GM18508 (cell line): ENCODE measurements around the gene NME7.
"Not testable (repeated sequence)": the region's sequence is repeated elsewhere in the genome, so short reads cannot be mapped to it uniquely, and the experiment has no call there.

ENCODE experiments used
- ATAC-seq: cut with Tn5 transposase; IDR thresholded peaks from one replicate; pipeline ENCODE4 v1.9.1; 2021; ENCODE audit warnings: moderate number of reproducible peaks; ENCODE audit not compliant: insufficient read depth, unreplicated experiment

Gene NME7

DNA sequence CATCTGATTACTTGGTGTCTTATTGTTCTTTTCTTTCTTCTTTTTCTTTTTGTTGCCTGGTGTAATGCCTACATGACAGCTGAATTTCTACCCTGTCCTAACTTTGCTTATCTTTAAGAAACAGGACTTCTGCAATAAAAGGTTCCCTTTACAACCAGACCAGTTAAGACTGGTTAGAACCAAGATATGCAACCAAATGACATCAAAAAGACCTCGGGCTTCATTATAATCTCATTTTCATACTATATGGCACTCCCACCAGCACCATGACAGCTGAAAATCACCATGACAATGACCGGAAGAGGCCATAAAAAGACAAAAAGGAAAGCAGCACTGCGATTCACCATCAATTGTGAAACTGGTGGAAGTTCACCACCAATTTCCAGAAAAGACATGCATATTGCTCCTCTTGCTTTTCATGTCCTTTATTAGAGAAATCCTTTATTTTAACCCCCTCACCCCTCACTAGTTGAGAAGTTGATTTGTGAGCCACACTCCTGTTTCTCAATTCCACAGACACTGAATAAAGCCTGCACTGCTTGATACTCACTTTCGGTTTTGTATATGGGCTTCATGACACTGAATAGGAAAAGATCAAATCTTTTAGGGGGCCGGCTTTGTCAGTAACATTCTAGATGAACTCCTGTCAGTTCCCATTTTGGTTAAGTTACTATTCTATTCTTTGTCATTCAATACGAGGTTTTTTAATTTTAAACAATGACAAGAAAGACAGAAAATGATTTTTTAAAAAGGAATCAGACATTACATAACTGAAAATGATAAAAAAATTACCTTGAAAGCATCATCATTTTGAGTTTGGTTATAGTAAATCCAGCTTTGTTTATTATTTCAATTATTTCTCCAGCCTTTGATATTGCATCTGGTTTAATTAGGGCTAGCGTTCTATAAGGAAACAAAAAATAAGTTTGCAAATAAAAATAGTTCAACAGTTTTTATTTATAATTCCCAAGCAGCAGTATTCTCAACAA is 58.1 kb downstream of the NME7 start:
- ATAC-seq: no peak

DNA sequence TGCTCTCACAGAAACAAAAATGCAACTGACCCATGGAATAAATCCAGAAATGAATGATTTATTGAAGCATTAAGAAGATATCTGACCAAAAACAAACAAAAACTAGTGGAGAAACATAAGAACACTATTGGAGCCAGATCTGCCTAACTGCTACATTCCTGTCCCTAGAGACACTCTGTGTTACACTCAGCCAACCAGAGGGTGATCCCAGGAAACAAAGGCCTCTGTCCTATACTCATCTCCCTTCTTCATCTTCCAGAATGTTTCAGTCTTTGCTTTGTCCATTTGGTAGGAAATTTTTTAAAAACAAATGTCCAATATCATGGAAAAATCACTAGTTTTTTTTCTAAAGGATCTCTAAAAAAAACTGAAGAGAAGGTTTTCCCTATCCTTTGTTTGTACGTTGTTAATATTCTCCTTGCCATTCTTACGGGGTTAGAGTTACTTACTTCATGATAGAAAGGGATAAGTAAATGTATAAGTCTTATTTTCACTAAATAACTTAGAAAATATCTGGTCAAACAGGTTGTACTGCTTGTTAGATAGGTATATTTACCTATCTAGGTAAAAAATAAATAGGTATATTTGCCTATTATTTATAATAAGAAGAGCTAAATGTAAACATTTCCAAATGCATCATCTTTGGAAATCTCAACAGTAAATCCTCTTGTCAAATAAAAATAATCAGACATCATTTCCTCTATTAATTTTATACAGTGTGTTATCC is 59.1 kb downstream of the NME7 start:
- ATAC-seq: no peak

DNA sequence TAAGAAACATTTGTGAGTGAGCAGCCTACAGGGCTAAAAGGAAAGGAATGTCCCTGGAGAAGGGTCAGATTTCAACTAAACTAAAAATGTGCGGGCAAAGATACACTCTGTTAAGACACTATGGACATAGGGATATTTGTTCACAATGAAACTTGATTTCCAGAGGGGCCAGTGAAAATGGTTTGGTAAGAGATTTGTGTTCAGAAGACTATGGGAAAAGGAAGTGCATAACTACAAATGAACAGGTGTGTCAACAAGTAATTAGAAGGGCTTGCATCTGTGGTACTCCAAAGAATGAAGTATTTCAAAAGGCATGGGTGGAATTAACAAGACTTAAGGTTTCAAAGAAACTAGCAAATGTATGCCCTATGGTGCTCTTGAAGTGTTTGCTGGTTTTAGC is 60.4 kb downstream of the NME7 start:
- no peak for ATAC-seq

DNA sequence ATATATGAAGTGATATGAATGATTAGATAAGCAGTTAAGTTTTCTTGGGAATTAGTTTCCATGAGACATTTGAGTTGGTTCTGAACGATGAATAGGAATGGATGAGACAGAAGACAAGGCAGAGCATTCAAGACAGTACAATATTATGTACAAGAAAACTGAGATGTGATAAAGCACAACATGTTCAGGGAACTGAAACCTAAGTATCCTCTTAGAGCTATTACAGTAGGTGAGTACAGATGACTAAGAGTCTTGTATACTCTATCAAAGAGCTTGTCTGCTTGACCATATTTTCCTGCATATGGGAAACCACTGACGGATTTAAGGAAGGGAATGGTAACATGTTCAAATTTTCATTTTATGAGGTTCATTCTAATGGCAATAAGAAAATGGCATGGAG is 61.6 kb downstream of the NME7 start:
- no peak for ATAC-seq

DNA sequence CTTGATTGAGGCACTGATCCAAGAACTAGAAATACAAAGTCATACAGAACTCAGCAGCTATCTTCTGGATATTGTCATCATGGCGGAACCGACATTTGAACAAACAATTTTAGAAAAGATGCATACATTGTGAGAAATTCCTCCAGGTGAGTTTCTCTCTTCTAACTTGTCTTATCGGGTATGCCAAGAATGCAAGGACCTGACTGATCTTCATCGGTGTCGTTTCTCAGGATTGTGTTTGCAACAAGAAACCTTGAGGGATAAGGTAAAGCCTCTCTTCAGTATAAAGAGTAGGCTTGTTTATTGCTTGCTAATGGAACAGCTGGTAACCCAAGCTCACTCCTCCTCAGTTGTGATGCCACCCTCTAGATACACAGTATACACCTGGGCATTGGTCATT is 62.2 kb downstream of the NME7 start:
- no peak for ATAC-seq

DNA sequence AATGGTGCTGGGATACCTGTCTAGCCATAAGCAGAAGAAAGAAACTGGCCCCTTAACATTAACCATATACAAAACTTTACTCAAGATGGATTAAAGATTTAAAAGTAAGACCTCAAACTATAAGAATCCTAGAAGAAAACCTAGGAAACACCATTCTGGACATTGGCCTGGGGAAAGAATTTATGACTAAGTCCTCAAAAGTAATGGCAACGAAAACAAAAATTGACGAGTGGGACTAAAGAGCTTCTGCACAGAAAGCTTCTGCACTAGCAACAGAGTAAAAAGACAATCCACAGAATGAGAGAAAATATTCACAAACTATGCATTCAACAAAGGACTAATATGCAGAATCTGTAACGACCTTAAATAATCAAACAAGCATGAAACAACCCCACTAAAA is 66.7 kb downstream of the NME7 start:
- no peak for ATAC-seq

DNA sequence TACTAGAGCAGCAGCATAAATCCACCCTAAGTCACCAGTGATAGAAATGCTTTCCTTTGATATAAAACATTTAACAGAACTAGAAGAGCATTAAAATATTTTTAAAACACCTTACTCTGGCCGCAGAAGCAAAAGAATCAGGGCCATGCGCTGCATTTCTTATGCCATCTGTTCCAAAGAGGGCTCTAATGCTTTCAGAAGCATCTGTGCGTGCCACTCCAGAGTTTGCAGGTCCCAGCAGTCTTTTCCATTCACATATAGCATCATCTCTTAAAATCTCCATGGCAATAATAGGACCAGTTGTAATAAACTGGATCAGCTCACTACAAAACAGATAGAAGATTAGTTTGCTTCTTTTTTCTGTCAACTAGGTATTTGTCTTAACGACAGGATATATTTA is 69.2 kb downstream of the NME7 start:
- no peak for ATAC-seq

DNA sequence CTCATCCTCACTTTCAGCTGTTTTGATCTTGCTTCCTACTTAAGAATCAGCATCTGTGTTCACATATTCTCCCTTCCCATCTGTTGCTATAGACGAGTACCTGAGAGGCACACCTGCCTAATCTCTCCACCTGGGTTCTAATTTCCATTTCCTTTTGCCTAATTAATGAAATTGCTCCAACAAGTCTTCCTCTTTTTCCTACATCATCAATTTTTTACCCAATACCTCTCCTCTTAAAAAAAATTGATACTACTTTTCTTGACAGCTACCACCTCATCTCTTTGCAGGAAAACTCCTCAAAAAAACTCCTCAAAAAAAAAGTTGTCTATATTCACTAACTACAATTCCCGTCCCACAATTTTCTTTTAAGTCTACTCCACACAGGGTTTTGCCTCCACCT is 71.8 kb downstream of the NME7 start:
- ATAC-seq: no peak

DNA sequence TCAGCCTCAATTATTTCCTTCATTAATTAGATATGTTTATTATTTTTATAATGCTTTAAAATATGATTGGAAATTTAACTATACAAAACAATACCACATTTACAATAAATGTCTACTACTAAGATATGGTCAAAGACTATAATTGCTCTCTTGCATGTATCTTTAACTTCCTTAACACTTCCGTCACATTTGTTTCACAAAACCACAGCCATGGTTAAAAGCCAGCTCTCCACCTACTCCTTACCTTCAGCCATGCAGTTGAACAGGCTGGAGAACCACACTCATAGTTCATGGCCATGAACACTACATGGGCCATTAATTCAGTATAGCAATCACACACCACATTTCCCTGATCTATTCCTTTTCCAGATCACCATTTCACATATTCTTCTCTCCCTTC is 72.2 kb downstream of the NME7 start:
- no peak for ATAC-seq

DNA sequence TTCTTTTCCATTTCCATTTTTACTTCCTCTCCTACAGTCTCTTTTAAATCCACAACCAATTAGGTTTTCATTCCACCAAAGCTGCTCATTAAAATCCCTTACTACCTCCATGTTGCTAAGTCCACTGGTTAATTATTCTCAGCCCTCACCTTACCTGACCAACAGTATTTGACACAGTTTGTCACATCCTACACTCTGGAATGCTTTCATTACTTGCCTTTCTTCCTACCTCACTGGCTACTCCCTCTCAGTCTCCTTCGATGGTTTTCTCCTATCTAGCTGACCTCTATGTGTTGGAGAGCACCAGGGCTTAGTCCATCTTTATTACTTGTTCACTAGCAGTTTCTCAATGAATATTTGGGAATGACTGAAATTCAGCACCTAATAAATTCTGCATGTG is 78.6 kb downstream of the NME7 start:
- no peak for ATAC-seq

DNA sequence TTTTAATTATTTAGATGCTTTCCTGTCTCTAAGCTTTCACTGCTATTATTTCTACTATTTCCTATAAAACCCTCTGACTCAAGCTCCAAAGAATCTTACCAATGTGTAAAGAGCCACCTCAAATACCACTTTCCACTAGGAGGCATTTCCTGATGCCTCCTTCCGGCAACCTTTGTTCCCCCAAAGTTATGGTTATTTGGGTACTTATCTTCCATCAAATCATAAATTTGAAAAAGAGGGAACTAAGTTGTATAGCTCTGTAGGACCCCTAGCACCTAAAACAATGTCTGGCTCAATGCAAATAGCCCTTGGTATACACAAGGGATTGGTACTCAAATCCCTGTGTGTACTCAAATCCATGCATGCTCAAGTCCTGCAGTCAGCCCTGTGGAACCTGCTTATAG is 79.6 kb downstream of the NME7 start:
- no peak for ATAC-seq

DNA sequence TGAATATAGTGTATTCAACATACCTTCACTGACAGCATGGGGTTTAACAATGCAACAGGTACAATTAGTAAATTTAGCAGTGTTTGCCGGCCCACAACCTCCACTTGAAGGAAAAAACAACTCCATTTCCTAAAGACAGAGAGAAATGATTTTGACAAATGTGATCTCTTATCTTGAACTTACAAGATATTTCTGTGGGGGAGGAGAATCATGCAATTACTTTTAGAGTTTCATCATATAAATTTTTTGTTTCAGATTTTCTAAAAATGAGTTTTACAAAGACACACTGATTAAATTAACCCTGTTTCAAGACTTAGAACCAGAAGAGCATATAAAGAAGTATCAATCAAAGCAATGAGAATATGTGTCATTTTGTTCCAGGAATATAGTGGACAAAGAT is 80.3 kb downstream of the NME7 start:
- no peak for ATAC-seq

DNA sequence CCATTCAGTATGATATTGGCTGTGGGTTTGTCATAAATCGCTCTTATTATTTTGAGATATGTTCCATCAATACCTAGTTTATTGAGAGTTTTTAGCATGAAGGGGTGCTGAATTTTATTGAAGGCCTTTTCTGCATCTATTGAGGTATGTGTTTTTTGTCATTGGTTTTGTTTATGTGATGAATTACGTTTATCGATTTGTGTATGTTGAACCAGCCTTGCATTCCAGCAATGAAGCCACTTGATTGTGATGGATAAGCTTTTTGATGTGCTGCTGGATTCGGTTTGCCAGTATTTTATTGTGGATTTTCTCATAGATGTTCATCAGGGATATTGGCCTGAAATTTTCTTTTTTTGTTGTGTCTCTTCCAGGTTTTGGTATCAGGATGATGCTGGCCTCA is 86.0 kb downstream of the NME7 start:
- ATAC-seq: not testable (repeated sequence)

DNA sequence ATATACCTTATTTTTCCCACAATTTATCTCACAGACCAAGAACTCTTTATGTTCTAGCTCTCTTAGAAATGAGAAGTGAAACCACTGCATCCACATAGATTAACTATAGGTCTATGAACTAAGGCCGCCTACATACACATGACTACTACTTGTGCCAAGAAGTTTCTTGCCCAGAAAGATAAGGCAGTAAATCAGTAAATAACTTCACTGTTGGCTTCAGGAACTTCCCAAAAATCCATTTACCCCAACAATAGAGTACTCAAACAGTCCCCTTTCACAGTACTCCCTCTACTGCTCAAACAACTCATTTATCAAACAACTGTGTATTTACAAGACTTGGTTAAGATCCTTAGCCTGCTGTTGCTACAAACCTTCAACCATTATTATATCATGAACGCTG is 96.5 kb downstream of the NME7 start:
- ATAC-seq: no peak

DNA sequence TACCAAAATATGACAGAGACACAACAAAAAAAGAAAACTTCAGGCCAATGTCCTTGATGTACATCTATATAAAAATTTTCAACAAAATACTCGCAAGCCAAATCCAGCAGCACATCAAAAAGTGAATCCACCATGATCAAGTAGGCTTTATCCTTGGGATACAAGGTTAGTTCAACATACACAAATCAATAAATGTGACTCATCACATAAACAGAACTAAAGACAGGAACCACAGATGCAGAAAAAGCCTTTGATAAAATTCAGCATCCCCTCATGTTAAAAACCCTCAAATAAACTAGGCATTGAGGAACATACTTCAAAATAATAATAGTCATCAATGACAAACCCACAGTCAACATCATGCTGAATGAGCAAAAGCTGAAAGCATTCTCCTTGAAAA is 101.5 kb downstream of the NME7 start:
- no peak for ATAC-seq

DNA sequence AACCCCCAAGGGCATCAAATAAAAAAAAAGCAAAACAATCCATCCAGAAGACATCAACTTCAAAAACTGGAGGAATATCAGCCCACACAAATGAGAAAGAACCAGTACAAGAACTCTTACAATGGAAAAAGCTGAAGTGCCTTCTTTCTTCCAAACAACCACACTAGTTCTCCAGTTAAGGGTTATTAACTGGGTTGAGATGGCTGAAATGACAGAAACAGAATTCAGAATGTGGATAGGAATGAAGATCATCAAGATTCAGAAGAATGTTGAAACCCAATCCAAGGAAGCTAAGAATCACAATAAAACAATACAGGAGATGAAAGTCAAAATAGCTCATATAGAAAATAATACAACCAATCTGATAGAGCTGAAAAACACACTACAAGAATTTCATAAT is 104.5 kb downstream of the NME7 start:
- ATAC-seq: no peak

DNA sequence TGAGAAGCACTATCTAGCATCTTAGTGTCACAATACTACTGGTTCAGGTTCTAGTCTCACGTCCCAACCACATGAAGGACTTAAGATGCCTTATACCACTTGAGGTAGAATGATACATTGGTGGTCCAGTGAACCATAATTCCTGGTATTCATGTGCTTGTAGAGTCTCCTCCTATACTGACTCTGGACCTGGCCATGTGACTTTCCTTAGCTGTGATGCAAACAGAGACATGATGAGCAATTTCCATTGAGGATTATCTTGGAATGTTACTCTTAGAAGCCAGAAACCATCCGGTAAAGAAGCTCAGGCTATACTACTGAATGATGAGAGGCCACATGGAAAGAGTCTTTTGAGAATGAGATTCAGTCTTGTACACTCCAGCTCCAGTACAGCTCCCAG is 105.7 kb downstream of the NME7 start:
- no peak for ATAC-seq

DNA sequence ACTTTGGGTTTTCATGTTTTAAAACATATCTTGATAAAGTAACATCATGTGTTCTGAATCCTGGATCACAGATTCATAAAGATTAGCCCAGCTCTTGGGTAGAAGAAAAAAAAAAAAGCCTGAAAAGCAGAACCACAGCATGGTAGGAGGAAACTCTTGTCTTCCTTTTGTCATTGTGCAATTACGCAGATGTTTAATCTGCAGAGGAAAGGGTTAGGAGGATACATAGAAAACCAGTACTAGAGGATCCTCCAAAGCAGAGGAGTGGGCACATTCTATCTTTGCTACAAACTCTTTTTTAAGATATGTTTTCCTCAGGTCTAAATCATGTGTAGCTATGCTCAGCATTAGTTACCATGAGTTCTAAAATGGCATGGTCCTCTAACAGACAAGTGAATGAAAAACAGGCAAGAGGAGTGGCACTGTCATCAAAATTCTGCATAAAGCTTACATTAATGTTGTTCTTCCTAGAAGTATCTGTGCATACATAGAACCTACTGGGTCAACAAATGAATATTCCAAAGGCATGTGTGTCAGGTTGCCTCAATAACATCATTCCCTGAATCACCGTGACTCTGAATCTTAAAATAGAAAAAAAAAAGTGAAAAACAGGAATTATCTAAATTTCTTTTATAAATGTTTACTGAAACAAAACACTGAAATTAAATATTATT is 107.0 kb downstream of the NME7 start:
- no peak for ATAC-seq

DNA sequence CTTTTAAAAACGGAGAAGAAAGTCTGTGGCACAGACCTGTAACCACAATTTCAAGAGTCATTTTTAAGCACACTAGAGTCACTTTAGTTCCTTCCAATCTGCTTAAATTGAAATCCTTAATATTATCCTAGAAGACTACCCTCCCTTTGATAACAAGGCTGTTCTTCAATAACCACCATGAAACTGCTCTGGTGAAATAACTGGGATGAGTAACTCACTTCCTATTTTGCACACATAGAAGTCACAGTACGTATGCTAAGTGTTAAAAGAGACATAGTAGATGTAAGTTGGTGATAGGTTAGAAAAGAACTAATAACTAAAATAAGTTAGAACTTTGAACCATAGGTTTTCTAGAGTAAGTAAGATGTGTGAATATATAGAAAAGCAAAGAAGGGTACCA is 107.8 kb downstream of the NME7 start:
- no peak for ATAC-seq

DNA sequence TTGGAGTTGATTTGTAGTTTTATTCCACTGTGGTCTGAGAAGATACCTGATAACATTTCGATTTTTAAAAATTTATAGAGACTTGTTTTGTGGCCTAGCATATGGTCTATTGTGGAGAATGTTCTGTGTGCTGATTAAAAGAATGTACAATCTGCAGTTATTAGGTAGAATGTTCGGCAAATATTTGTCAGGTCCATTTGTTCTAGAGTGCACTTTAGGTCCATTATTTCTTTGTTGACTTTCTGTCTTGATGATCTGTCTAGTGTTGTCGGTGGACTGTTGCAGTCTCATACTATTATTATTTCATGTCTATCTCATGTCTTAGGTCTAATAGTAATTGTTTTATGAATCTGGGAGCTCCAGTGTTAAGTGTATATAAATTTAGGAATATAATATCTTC is 116.8 kb downstream of the NME7 start:
- no peak for ATAC-seq

DNA sequence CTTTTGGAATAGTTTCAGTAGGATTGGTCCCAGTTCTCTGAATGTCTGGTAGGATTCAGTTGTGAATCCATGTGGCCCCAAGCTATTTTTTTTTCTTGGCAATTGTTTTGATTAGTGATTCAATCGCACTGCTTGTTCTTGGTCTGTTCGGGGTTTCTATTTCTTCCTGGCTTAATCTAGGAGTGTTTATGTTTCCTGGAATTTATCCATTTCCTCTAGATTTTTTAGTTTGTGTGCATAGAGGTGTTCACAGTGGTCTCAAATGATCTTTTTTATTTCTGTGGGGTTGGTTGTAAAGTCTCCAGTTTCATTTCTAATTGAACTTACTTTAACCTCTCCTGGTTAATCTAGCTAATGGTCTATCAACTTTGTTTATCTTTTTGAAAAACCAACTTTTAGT is 117.6 kb downstream of the NME7 start:
- ATAC-seq: no peak
